HCT116 (cell line): ENCODE data around the gene SIK3. TPM values are rescaled to one million over a fixed set of nuclear protein-coding genes. Genes with fewer than 3 reads are reported as not detected.

Experiments used
- ATAC-seq: fragments of 200-7000 bp; cut with Tn5 transposase; 2 replicates; pipeline ENCODE4 v1.9.1; 2020; ENCODE audit warnings: mild to moderate bottlenecking, moderate library complexity
- BruUV-seq: library from RNA; stranded (reverse); fragments of 400-500 nt; replicated peaks from 2 replicates; lab custom pipeline; 2021; lab: Mats Ljungman, UMichigan
- CTCF ChIA-PET: fragments of 300-600 bp; sonication (Branson Sonifier 250); formaldehyde crosslinking; loops from one replicate; lab custom pipeline; 2021; ENCODE audit warnings: antibody characterized with exemption; lab: Charles Lee
- POLR2A ChIA-PET: fragments of 300-600, 350-600 bp; sonication (Branson Sonifier 250); formaldehyde crosslinking; loops from one replicate; lab custom pipeline; 2021; ENCODE audit warnings: antibody characterized with exemption; lab: Charles Lee
- RAD21 ChIA-PET, 2 experiments: fragments of 300-600 bp; sonication (Branson Sonifier 250); formaldehyde crosslinking; loops; one replicate each; lab custom pipeline; 2023; ENCODE audit warnings: low total read pairs in 2 of 2; ENCODE audit not compliant: uncharacterized antibody in 2 of 2, unreplicated experiment in 2 of 2, low non-redundant PET in 1 of 2; lab: Charles Lee
- DNase-seq: peaks from one replicate; pipeline ENCODE4 v3.0.0-alpha.2; 2010; ENCODE audit warnings: low read depth, low spot score
- H2AFZ ChIP-seq: fragments of 200-600 bp; shearing (Covaris generic), sonication (generic); 2 replicates; pipeline ENCODE4 v1.6.1; 2017; ENCODE audit warnings: low read depth, mixed run types, mixed read lengths, antibody characterized with exemption, low read length; ENCODE audit not compliant: poor library complexity, severe bottlenecking
- H3K27ac ChIP-seq: 2 replicates; pipeline ENCODE4 v1.5.1; 2012; ENCODE audit warnings: low read depth, low read length
- H3K27me3 ChIP-seq: fragments of 200-600 bp; sonication (generic); 2 replicates; pipeline ENCODE4 v1.6.1; 2016; ENCODE audit warnings: mixed run types, low read length, mixed read lengths; ENCODE audit not compliant: insufficient read depth
- H3K36me3 ChIP-seq, 2 experiments: fragments of 200-500 bp in 1 of 2; fragments of 200-600 bp in 1 of 2; sonication (Bioruptor generic) in 1 of 2; sonication (generic) in 1 of 2; 2 replicates each; pipeline versions ENCODE4 v1.5.1 to v1.6.1; 2014 to 2016; ENCODE audit warnings: low read length in 2 of 2, inconsistent platforms in 1 of 2, mixed read lengths in 1 of 2, mixed run types in 1 of 2; ENCODE audit not compliant: insufficient read depth in 2 of 2, control insufficient read depth in 1 of 2
- H3K4me1 ChIP-seq, 2 experiments: fragments of 200-600 bp in 1 of 2; sonication (generic) in 1 of 2; 2 replicates each; pipeline versions ENCODE4 v1.5.1 to v1.6.1; 2012 to 2017; ENCODE audit warnings: low read length in 2 of 2, inconsistent platforms in 1 of 2, mild to moderate bottlenecking in 1 of 2, mixed read lengths in 1 of 2, mixed run types in 1 of 2, moderate library complexity in 1 of 2; ENCODE audit not compliant: insufficient read depth in 2 of 2, control insufficient read depth in 1 of 2
- H3K4me2 ChIP-seq: fragments of 200-600 bp; sonication (generic); 2 replicates; pipeline ENCODE4 v1.6.1; 2017; ENCODE audit warnings: mixed run types, low read length, mixed read lengths
- H3K4me3 ChIP-seq, 2 experiments: fragments of 200-600 bp in 1 of 2; sonication (generic) in 1 of 2; replicated peaks in 1 of 2; 2 replicates each; pipeline ENCODE4 v1.5.1; 2011 to 2016; ENCODE audit warnings: low read length in 2 of 2, control low read depth in 1 of 2, low read depth in 1 of 2, mild to moderate bottlenecking in 1 of 2, mixed read lengths in 1 of 2, mixed run types in 1 of 2
- H3K79me2 ChIP-seq: fragments of 200-600 bp; sonication (generic); 2 replicates; pipeline ENCODE4 v1.6.1; 2017; ENCODE audit warnings: mild to moderate bottlenecking, mixed run types, low read length, moderate library complexity, mixed read lengths; ENCODE audit not compliant: insufficient read depth
- H3K9ac ChIP-seq: fragments of 200-600 bp; sonication (generic); 2 replicates; pipeline ENCODE4 v1.6.1; 2016; ENCODE audit warnings: low read length, mixed read lengths
- H3K9me2 ChIP-seq: fragments of 200-600 bp; sonication (generic), shearing (Covaris generic); 2 replicates; pipeline ENCODE4 v1.6.1; 2017; ENCODE audit warnings: mixed run types, mild to moderate bottlenecking, moderate library complexity; ENCODE audit not compliant: insufficient read depth
- H3K9me3 ChIP-seq, 2 experiments: fragments of 200-500 bp in 1 of 2; fragments of 200-600 bp in 1 of 2; sonication (Bioruptor generic) in 1 of 2; sonication (generic) in 1 of 2; 2 replicates each; pipeline ENCODE4 v1.6.1; 2014 to 2017; ENCODE audit warnings: low read length in 2 of 2, mixed read lengths in 2 of 2, inconsistent platforms in 1 of 2, low read depth in 1 of 2, mild to moderate bottlenecking in 1 of 2, mixed run types in 1 of 2, moderate library complexity in 1 of 2; ENCODE audit not compliant: control insufficient read depth in 1 of 2, insufficient read depth in 1 of 2
- H4K20me1 ChIP-seq: fragments of 200-600 bp; sonication (generic), shearing (Covaris generic); 2 replicates; pipeline ENCODE4 v1.6.1; 2017; ENCODE audit warnings: mixed run types, mild to moderate bottlenecking, moderate library complexity; ENCODE audit not compliant: insufficient read depth
- CBX3 ChIP-seq: IDR thresholded peaks from 2 replicates; pipeline ENCODE4 v1.6.1; 2012; ENCODE audit warnings: low read depth
- CEBPB ChIP-seq: IDR thresholded peaks from 2 replicates; pipeline ENCODE4 v1.6.1; 2012; ENCODE audit warnings: low read depth
- EGR1 ChIP-seq: IDR thresholded peaks from 2 replicates; pipeline ENCODE4 v1.6.1; 2012; ENCODE audit warnings: low read depth
- ELF1 ChIP-seq: IDR thresholded peaks from 2 replicates; pipeline ENCODE4 v1.6.1; 2012; ENCODE audit warnings: low read depth, borderline replicate concordance
- EZH2 ChIP-seq: fragments of 200-600 bp; sonication (generic); IDR thresholded peaks from 2 replicates; pipeline ENCODE4 v1.6.1; 2017; ENCODE audit warnings: antibody characterized with exemption, mixed run types
- FOSL1 ChIP-seq: IDR thresholded peaks from 2 replicates; pipeline ENCODE4 v1.6.1; 2012; ENCODE audit warnings: low read depth
- JUND ChIP-seq: IDR thresholded peaks from 2 replicates; pipeline ENCODE4 v1.6.1; 2012
- POLR2A ChIP-seq: IDR thresholded peaks from 2 replicates; pipeline ENCODE4 v1.7.0; 2011; ENCODE audit warnings: borderline replicate concordance; ENCODE audit not compliant: insufficient read depth, insufficient read length; ENCODE audit errors: extremely low read depth
- POLR2AphosphoS5 ChIP-seq: IDR thresholded peaks from 2 replicates; pipeline ENCODE4 v1.6.1; 2011; ENCODE audit warnings: mild to moderate bottlenecking, low read depth, low read length, moderate library complexity
- RAD21 ChIP-seq: IDR thresholded peaks from 2 replicates; pipeline ENCODE4 v1.6.1; 2012; ENCODE audit warnings: low read depth, mild to moderate bottlenecking
- REST ChIP-seq: IDR thresholded peaks from 2 replicates; pipeline ENCODE4 v1.6.1; 2012; ENCODE audit warnings: low read depth
- SIN3A ChIP-seq: IDR thresholded peaks from 2 replicates; pipeline ENCODE4 v1.6.1; 2012; ENCODE audit warnings: low read depth
- SP1 ChIP-seq: IDR thresholded peaks from 2 replicates; pipeline ENCODE4 v1.6.1; 2012; ENCODE audit warnings: low read depth
- SRF ChIP-seq: IDR thresholded peaks from 2 replicates; pipeline ENCODE4 v1.6.1; 2012; ENCODE audit warnings: low read depth
- TCF7L2 ChIP-seq: IDR thresholded peaks from 2 replicates; pipeline ENCODE4 v1.7.0; 2011; ENCODE audit warnings: borderline replicate concordance, inconsistent platforms; ENCODE audit not compliant: insufficient read depth, insufficient read length; ENCODE audit errors: extremely low read depth
- YY1 ChIP-seq: IDR thresholded peaks from 2 replicates; pipeline ENCODE4 v1.6.1; 2011; ENCODE audit warnings: low read length, low read depth, moderate library complexity, mild to moderate bottlenecking; ENCODE audit not compliant: insufficient replicate concordance; ENCODE audit errors: extremely low read depth
- ZNF274 ChIP-seq: fragments of 200-500 bp; sonication (Bioruptor generic); IDR thresholded peaks from 2 replicates; pipeline ENCODE4 v1.6.1; 2014; ENCODE audit warnings: mild to moderate bottlenecking, low read depth, low read length, inconsistent platforms
- intact Hi-C: fragments of 100-400 bp; cut with micrococcal nuclease; formaldehyde crosslinking; loops from 2 replicates; pipeline ENCODE4 v1.10.0; 2022
- total RNA-seq: library from RNA; stranded (reverse); gene quantifications from one replicate; pipeline ENCODE4 v1.2.1, GENCODE V29; 2021; ENCODE audit not compliant: unreplicated experiment
- TF ChIP-seq, protein P1 (sequence below), 3 experiments: fragments of 200-600 bp in 1 of 3; sonication (generic) in 1 of 3; IDR thresholded peaks in 2 of 3; conservative IDR thresholded peaks in 1 of 3; 2 replicates each; pipeline ENCODE4 v1.5.1; 2012 to 2017; ENCODE audit warnings: low read depth in 2 of 3, low read length in 2 of 3, antibody characterized with exemption in 1 of 3, borderline replicate concordance in 1 of 3, control low read depth in 1 of 3, mild to moderate bottlenecking in 1 of 3, mixed read lengths in 1 of 3, mixed run types in 1 of 3, moderate library complexity in 1 of 3; ENCODE audit not compliant: insufficient read depth in 1 of 3
- TF ChIP-seq, protein P2 (sequence below): IDR thresholded peaks from 2 replicates; pipeline ENCODE4 v1.6.1; 2011; ENCODE audit warnings: mild to moderate bottlenecking, low read length, moderate library complexity; ENCODE audit not compliant: insufficient replicate concordance; ENCODE audit errors: extremely low read depth

The SIK3 gene
- total RNA-seq, 1 experiment from 2014 or later = 21.0 TPM

GRCh38 chr11:117034901-117035300 lies 63.3 kb downstream of the SIK3 start:
- ATAC-seq = no peak
- Histone ChIP-seq H3K4me2 (no peak overlapping the region), H3K27ac (no peak overlapping the region), H3K79me2 (peaks cover 16% of the 10 kb centered on the region), H3K36me3 (no peaks in the 10 kb centered on the region)
- RAD21 ChIA-PET = no interaction called here
- CTCF ChIA-PET = no interaction called here
- no peak for TF ChIP-seq RAD21
- TF ChIP-seq, protein P1, sequence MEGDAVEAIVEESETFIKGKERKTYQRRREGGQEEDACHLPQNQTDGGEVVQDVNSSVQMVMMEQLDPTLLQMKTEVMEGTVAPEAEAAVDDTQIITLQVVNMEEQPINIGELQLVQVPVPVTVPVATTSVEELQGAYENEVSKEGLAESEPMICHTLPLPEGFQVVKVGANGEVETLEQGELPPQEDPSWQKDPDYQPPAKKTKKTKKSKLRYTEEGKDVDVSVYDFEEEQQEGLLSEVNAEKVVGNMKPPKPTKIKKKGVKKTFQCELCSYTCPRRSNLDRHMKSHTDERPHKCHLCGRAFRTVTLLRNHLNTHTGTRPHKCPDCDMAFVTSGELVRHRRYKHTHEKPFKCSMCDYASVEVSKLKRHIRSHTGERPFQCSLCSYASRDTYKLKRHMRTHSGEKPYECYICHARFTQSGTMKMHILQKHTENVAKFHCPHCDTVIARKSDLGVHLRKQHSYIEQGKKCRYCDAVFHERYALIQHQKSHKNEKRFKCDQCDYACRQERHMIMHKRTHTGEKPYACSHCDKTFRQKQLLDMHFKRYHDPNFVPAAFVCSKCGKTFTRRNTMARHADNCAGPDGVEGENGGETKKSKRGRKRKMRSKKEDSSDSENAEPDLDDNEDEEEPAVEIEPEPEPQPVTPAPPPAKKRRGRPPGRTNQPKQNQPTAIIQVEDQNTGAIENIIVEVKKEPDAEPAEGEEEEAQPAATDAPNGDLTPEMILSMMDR (IDR thresholded peaks at IDR 0.05 in 2 of 3, conservative IDR thresholded peaks at IDR 0.05 in 1 of 3; ENCODE audit: borderline replicate concordance in 1 of 3, insufficient read depth in 1 of 3, low read depth in 2 of 3, low read length in 2 of 3) = no peak
- TF ChIP-seq ELF1 = no peak
- TF ChIP-seq ZNF274 = no peak
- TF ChIP-seq JUND = no peak
- TF ChIP-seq POLR2A = no peak
- TF ChIP-seq, protein P2, sequence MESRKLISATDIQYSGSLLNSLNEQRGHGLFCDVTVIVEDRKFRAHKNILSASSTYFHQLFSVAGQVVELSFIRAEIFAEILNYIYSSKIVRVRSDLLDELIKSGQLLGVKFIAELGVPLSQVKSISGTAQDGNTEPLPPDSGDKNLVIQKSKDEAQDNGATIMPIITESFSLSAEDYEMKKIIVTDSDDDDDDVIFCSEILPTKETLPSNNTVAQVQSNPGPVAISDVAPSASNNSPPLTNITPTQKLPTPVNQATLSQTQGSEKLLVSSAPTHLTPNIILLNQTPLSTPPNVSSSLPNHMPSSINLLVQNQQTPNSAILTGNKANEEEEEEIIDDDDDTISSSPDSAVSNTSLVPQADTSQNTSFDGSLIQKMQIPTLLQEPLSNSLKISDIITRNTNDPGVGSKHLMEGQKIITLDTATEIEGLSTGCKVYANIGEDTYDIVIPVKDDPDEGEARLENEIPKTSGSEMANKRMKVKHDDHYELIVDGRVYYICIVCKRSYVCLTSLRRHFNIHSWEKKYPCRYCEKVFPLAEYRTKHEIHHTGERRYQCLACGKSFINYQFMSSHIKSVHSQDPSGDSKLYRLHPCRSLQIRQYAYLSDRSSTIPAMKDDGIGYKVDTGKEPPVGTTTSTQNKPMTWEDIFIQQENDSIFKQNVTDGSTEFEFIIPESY = no peak
- no peak for TF ChIP-seq YY1
- no peak for TF ChIP-seq SIN3A
- no peak for TF ChIP-seq TCF7L2
- no peak for TF ChIP-seq FOSL1
- no peak for TF ChIP-seq SP1
- TF ChIP-seq EGR1 = no peak
- TF ChIP-seq CEBPB = no peak
- TF ChIP-seq SRF = no peak
- TF ChIP-seq REST = no peak
- no peak for TF ChIP-seq EZH2
- TF ChIP-seq POLR2AphosphoS5 = no peak
- no peak for TF ChIP-seq CBX3
- TF ChIP-seq, all 23 proteins: peak for 0
- Histone ChIP-seq H3K9me3 (no peaks in the 10 kb centered on the region), H3K27me3 (no peaks in the 10 kb centered on the region), H3K9ac (no peak overlapping the region), H4K20me1 (no peaks in the 10 kb centered on the region), H3K9me2 (no peaks in the 10 kb centered on the region), H3K4me3 (no peak overlapping the region), H2AFZ (no peak overlapping the region), H3K4me1 (peaks cover 7 to 14% of the 10 kb centered on the region in 2 experiments)
- intact Hi-C loops = no loop called here
- no peak for DNase-seq
- no TSS peak for BruUV-seq
- POLR2A ChIA-PET = no interaction called here
